RCC 7860 (cell line): ENCODE data around the gene RAB3D.

Experiments
- DNase-seq: peaks from one replicate; pipeline ENCODE4 v3.0.0-alpha.2; 2015; ENCODE audit warnings: low spot score
- FAIRE-seq: peaks from 2 replicates; lab custom pipeline; 2012; peaks lifted over from hg19 to GRCh38; lab: Jason Lieb, UNC

The RAB3D gene

DNA sequence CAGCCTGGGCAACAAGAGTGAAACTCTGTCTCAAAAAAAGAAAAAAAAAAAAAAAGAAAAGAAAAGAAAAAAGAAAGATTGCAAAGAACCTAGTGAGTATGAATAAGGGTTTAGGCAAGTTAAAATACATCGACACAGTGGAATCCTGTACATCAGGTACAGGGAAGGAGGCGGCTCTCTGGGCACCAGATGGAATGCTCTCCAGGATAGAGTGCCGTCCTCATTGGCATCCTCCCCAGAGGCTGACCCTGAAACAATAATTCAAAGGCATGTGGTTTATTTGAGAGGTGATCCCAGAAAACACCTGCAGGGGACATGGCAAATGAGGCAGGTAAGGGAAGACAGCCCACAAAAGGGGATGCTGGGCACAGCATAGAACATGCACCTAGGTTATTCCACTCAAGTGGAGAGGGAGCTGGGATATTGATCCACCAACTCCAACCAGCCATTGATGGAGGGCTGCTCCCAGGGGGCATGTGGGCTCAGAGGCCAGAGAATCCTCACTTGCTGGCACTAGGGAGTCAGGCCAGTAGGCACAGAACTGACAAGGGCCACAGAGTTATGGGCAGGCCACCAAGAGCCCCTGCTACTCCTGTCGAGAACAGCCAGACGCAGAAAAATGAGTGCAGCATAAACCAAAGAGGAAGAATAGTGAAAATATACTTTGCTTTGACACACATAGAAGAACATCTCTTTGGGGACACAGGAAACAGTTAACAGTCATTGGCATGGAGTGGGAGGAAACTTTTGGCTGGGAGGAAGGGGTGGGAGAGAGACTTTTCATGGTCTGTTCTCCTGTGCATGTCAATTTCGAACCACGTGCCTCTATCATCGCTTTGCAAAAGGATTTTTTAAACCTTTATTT lies 39.3 kb downstream of the RAB3D start:
- DNase-seq (no peak), FAIRE-seq (no peak)

- FAIRE-seq (no peak), DNase-seq (no peak)
These were observed 43.2 kb downstream of the RAB3D start for GRCh38 chr19:11296264-11296663.

DNA sequence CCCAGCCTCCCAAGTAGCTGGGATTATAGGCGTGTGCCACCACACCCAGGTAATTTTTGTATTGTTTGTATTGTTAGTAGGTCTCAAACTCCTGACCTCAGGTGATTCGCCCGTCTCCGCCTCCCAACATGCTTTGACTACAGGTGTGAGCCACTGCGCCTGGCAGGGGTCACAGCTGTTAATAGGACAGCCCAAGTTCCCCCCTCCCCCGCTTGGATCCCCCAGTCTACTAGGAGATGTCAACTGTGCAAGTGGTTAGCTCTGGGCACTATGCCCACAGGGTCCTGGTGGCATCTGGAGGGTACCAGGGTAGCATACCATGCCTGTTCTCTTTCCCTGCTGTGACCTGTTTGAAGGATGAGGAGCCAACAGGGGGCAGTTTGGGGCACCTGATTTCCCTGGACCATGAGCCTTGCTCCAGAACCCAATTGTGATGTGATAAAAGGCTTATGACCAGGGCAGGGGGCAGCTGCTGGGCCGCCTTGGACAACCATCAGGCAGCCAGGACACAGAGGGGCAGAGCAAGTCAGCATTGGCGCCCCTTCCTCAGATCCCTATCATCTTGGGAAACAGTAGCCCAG lies 43.7 kb downstream of the RAB3D start, which contains the start of gene TSPAN16:
Gene TSPAN16, plus strand, starts transcription at position 496 of the 581 bp plus-strand sequence. CDS start 138 bp downstream, outside the sequence.
- FAIRE-seq (no peak), DNase-seq (no peak)

DNA sequence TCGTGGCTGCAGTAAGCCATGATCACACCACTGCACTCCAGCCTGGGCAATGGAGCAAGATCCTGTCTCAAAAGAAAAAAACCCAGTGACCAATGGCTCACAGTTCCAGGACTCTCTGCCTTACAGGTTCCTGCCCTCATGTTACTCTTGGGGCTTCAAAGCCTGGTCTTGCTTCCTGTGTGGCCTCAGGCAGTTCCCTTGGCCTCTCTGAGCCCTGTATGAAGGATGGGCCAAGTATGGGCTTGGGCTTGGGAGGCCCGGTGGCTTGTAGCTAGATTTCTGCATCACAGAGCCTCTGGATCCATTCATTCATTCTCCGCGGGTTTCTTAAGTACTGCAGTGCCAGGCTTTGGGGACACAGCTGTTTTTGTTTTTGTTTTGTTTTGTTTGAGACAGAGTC lies 44.3 kb downstream of the RAB3D start:
- FAIRE-seq (no peak), DNase-seq (no peak)

- no peak for FAIRE-seq
- peak; percentile 80 for DNase-seq
These were observed 45.7 kb downstream of the RAB3D start for GRCh38 chr19:11293433-11294389.

DNA sequence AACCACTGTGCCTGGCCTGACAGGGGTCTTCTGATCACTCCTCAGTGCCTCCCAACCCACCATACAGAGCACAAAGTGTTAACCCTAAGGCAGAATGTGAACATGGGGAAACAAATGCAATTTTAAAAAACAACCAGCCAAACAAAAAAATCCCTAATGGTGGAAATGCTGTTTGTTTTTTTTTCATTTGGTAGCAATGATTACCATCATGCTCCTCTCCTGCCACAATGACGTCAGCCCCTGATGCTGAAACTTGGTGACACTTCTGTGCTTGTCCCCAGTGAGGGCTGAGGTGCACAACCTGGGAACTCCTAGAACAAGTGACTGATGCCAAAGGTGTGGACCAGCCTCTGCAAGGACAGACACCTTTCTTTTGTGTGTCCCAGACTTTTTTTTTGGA lies 47.5 kb downstream of the RAB3D start:
- no peak for FAIRE-seq
- no peak for DNase-seq

DNA sequence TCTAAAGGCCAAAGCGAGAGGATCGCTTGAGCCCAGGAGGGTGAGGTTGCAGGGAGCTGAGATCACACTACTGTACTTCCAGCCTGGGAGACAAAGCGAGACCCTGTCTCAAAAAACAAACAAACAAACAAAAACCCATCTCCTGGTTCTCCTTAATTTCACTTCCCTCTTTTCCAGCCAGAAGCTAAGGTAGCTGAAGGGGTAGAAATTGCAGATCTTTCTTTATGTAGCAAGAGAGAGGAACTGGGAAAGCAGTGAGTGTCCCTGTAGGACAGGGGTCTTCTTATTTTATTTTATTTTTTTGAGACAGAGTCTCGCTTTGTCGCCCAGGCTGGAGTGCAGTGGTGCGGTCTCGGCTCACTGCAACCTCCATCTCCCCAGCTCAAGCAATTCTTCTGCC lies 48.0 kb downstream of the RAB3D start:
- no peak for DNase-seq
- no peak for FAIRE-seq

GRCh38 chr19:11290256-11290655 lies 49.2 kb downstream of the RAB3D start:
- FAIRE-seq (no peak), DNase-seq (no peak)

DNA sequence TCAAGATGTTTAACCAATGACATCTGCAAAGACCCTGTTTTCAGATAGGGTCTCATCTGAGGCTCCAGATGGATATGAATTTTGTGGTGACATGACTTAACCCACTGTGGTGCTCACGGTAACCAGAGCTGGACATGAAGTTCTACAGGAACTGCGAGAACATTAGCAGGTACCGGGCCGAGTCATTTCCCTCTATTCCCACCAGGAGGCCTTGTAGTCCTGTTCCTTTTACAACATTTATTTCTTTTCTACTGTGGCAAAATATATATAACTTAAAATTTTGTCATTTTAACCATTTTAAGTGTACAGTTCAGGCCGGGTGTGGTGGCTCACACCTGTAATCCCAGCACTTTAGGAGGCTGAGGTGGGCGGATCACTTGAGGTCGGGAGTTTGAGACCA lies 51.1 kb downstream of the RAB3D start:
- DNase-seq (no peak), FAIRE-seq (no peak)

- FAIRE-seq (no peak), DNase-seq (no peak)
These were observed 53.0 kb downstream of the RAB3D start for GRCh38 chr19:11286312-11286974.

- FAIRE-seq (no peak), DNase-seq (no peak)
These were observed 54.9 kb downstream of the RAB3D start for GRCh38 chr19:11284515-11284914.

- DNase-seq (no peak), FAIRE-seq (no peak)
These were observed 58.0 kb downstream of the RAB3D start for GRCh38 chr19:11281356-11282049.

- peak; percentile 20 for DNase-seq
- no peak for FAIRE-seq
These were observed 59.8 kb downstream of the RAB3D start for GRCh38 chr19:11279505-11280236.

- FAIRE-seq: no peak
- DNase-seq: no peak
These were observed 60.8 kb downstream of the RAB3D start for GRCh38 chr19:11278670-11279069.

- DNase-seq (no peak), FAIRE-seq (no peak)
These were observed 64.8 kb downstream of the RAB3D start for GRCh38 chr19:11274533-11275086.

- FAIRE-seq: no peak
- DNase-seq: no peak
These were observed 65.5 kb downstream of the RAB3D start for GRCh38 chr19:11273989-11274388.

DNA sequence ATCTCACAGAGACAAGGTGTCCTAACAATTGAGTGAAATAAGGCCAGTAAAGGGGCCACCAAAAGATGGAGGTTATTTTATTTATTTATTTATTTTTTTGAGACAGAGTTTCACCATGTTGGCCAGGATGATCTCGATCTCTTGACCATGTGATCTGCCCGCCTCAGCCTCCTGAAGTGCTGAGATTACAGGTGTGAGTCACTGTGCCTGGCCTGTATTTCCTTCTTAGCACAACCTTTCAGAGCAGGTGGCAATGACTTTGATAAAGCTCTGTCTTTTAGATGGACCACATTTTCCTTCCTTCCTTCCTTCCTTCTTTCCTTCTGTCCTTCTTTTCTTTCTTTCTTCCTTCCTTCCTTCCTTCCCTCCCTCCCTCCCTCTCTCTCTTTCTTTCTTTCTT lies 66.2 kb downstream of the RAB3D start:
- FAIRE-seq: no peak
- DNase-seq: no peak
